ENCODE data around the gene TMCO4.
A peak's percentile ranks its signal among the peaks of the same experiment; 100 is the strongest.

The TMCO4 gene

GRCh38 chr1:19813643-19813960 lies 13.9 kb upstream of the TMCO4 start:
- DNase-seq (ENCODE audit: low read depth, low spot score), result no peak
- in situ Hi-C loops (cut with HindIII; ENCODE audit: low sequenced_read_pairs), result no loop called here
- H3K4me3 ChIP-seq (ENCODE audit: low read depth, low read length), result no peak overlapping the region
- no peak for TF ChIP-seq CTCF (IDR thresholded peaks at IDR 0.05; ENCODE audit: low read depth, low read length)

- H3K4me3 ChIP-seq (ENCODE audit: low read depth, low read length), result no peak overlapping the region
- no peak for TF ChIP-seq CTCF (IDR thresholded peaks at IDR 0.05; ENCODE audit: low read depth, low read length)
- in situ Hi-C loops (cut with HindIII; ENCODE audit: low sequenced_read_pairs), result no loop called here
- no peak for DNase-seq (ENCODE audit: low read depth, low spot score)
Observed at GRCh38 chr1:19812875-19813642, 13.3 kb upstream of the TMCO4 start.

GRCh38 chr1:19811206-19811851 lies 11.6 kb upstream of the TMCO4 start:
- peak; percentile 64 for TF ChIP-seq CTCF (IDR thresholded peaks at IDR 0.05; ENCODE audit: low read depth, low read length)
- in situ Hi-C loops (cut with HindIII; ENCODE audit: low sequenced_read_pairs), result no loop called here
- peak; percentile 42 for DNase-seq (ENCODE audit: low read depth, low spot score)
- H3K4me3 ChIP-seq (ENCODE audit: low read depth, low read length), result no peak overlapping the region

GRCh38 chr1:19809044-19809750 lies 9.5 kb upstream of the TMCO4 start:
- H3K4me3 ChIP-seq (ENCODE audit: low read depth, low read length), result no peak overlapping the region
- no peak for DNase-seq (ENCODE audit: low read depth, low spot score)
- in situ Hi-C loops (cut with HindIII; ENCODE audit: low sequenced_read_pairs), result no loop called here
- TF ChIP-seq CTCF (IDR thresholded peaks at IDR 0.05; ENCODE audit: low read depth, low read length), result no peak

- TF ChIP-seq CTCF (IDR thresholded peaks at IDR 0.05; ENCODE audit: low read depth, low read length), result no peak
- no peak overlapping the region for H3K4me3 ChIP-seq (ENCODE audit: low read depth, low read length)
- no peak for DNase-seq (ENCODE audit: low read depth, low spot score)
- in situ Hi-C loops (cut with HindIII; ENCODE audit: low sequenced_read_pairs), result no loop called here
Observed at GRCh38 chr1:19808351-19808750, 8.6 kb upstream of the TMCO4 start.

GRCh38 chr1:19804831-19805251 lies 5.1 kb upstream of the TMCO4 start:
- in situ Hi-C loops (cut with HindIII; ENCODE audit: low sequenced_read_pairs), result no loop called here
- no peak overlapping the region for H3K4me3 ChIP-seq (ENCODE audit: low read depth, low read length)
- TF ChIP-seq CTCF (IDR thresholded peaks at IDR 0.05; ENCODE audit: low read depth, low read length), result no peak
- DNase-seq (ENCODE audit: low read depth, low spot score), result peak; percentile 75

Measured in astrocyte of the spinal cord (primary cell).